Prostate gland (tissue), 2 donors: Measurements from ENCODE around the gene PSMG4.

Experiments
- CTCF ChIP-seq, 4 experiments: fragments of 200-600 bp in 2 of 4; fragments of 450-650 bp in 2 of 4; sonication (generic) in 2 of 4; IDR thresholded peaks; 1 replicate in 3 of 4; 2 replicates in 1 of 4; pipeline ENCODE4 v1.5.1; 2016 to 2019; ENCODE audit warnings: antibody characterized with exemption in 4 of 4, mild to moderate bottlenecking in 2 of 4, moderate library complexity in 2 of 4
- POLR2AphosphoS5 ChIP-seq: sonication (generic); formaldehyde crosslinking; IDR thresholded peaks from one replicate; pipeline ENCODE4 v1.6.1; 2017; ENCODE audit warnings: antibody characterized with exemption

GRCh38 chr6:3314621-3315467 is 56.1 kb downstream of the PSMG4 start:
- TF ChIP-seq CTCF (IDR thresholded peaks at IDR 0.05) (no peak), POLR2AphosphoS5 (no peak)
